ENCODE measurements around the gene FAM124A. TPM values are rescaled to one million over a fixed set of nuclear protein-coding genes. Genes with fewer than 3 reads are reported as not detected.

The FAM124A gene
- total RNA-seq, 1 experiment from 2014 or later, result 1.1 TPM

DNA sequence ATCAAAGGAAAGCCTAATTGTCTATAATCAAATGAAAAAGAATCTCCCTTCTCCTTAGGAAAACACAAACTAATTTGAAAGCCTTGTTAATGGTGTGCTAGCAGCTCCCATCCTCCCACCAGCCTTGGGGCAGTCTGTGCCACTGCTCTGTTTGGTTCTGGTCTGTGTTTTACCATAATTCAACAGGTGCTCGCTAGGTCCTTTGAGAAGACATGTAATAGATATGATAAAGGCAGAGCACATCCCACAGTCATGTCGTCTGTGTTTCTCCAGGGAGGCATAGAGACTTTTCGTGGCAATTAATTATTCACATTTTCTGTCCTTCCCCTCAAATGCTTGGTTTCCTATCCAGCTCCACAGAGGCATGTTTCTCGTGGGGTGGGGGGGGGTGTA lies 23.8 kb downstream of the FAM124A start:
- H3K4me3 ChIP-seq (ENCODE audit: low read depth in 2 of 2, low read length in 2 of 2), result no peak overlapping the region
- in situ Hi-C loops (cut with HindIII; ENCODE audit: low pct_unique_long_range_greater_than_20kb, low sequenced_read_pairs), result no loop called here
- no peaks in the 10 kb centered on the region for H3K36me3 ChIP-seq (ENCODE audit: control insufficient read depth, insufficient read depth, low read length)
- ATAC-seq (no peak), DNase-seq (ENCODE audit: low read depth, low spot score) (no peak)
- TF ChIP-seq CTCF (IDR thresholded peaks at IDR 0.05) (no peak), SIN3A (IDR thresholded peaks at IDR 0.05; ENCODE audit: borderline replicate concordance, insufficient read depth, low read depth, low read length) (no peak), TCF7L2 (IDR thresholded peaks at IDR 0.05; ENCODE audit: low read depth, low read length) (no peak), POLR2AphosphoS5 (IDR thresholded peaks at IDR 0.05; ENCODE audit: low read depth, low read length) (no peak)
- TF ChIP-seq, protein P1, sequence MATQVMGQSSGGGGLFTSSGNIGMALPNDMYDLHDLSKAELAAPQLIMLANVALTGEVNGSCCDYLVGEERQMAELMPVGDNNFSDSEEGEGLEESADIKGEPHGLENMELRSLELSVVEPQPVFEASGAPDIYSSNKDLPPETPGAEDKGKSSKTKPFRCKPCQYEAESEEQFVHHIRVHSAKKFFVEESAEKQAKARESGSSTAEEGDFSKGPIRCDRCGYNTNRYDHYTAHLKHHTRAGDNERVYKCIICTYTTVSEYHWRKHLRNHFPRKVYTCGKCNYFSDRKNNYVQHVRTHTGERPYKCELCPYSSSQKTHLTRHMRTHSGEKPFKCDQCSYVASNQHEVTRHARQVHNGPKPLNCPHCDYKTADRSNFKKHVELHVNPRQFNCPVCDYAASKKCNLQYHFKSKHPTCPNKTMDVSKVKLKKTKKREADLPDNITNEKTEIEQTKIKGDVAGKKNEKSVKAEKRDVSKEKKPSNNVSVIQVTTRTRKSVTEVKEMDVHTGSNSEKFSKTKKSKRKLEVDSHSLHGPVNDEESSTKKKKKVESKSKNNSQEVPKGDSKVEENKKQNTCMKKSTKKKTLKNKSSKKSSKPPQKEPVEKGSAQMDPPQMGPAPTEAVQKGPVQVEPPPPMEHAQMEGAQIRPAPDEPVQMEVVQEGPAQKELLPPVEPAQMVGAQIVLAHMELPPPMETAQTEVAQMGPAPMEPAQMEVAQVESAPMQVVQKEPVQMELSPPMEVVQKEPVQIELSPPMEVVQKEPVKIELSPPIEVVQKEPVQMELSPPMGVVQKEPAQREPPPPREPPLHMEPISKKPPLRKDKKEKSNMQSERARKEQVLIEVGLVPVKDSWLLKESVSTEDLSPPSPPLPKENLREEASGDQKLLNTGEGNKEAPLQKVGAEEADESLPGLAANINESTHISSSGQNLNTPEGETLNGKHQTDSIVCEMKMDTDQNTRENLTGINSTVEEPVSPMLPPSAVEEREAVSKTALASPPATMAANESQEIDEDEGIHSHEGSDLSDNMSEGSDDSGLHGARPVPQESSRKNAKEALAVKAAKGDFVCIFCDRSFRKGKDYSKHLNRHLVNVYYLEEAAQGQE (IDR thresholded peaks at IDR 0.05; ENCODE audit: insufficient read depth in 1 of 2, low read depth in 2 of 2, low read length in 1 of 2), result no peak
- BruUV-seq (replicated peaks), result no TSS peak
- intact Hi-C loops (cut with micrococcal nuclease; ENCODE audit: unreplicated experiment), result no loop called here
- no peaks in the 10 kb centered on the region for H3K27me3 ChIP-seq (ENCODE audit: control insufficient read depth, insufficient read depth, low read length)
- CTCF ChIA-PET, result no interaction called here
- no peaks in the 10 kb centered on the region for H3K9me3 ChIP-seq (ENCODE audit: control insufficient read depth, insufficient read depth, low read depth, low read length)
- H3K4me1 ChIP-seq (ENCODE audit: control insufficient read depth, insufficient read depth, low read length), result no peaks in the 10 kb centered on the region
- H3K27ac ChIP-seq (ENCODE audit: low read length), result no peak overlapping the region
- POLR2A ChIA-PET, result no interaction called here

GRCh38 chr13:51246418-51247277 lies 24.4 kb downstream of the FAM124A start:
- H3K9me3 ChIP-seq (ENCODE audit: control insufficient read depth, insufficient read depth, low read depth, low read length), result no peaks in the 10 kb centered on the region
- no peak for DNase-seq (ENCODE audit: low read depth, low spot score)
- ChIA-PET POLR2A (no interaction called here), CTCF (no interaction called here)
- TF ChIP-seq SIN3A (IDR thresholded peaks at IDR 0.05; ENCODE audit: borderline replicate concordance, insufficient read depth, low read depth, low read length) (no peak), TCF7L2 (IDR thresholded peaks at IDR 0.05; ENCODE audit: low read depth, low read length) (no peak), POLR2AphosphoS5 (IDR thresholded peaks at IDR 0.05; ENCODE audit: low read depth, low read length) (no peak), CTCF (IDR thresholded peaks at IDR 0.05) (no peak)
- TF ChIP-seq, protein P1 (IDR thresholded peaks at IDR 0.05; ENCODE audit: insufficient read depth in 1 of 2, low read depth in 2 of 2, low read length in 1 of 2), result no peak
- no peak overlapping the region for H3K4me3 ChIP-seq (ENCODE audit: low read depth in 2 of 2, low read length in 2 of 2)
- intact Hi-C loops (cut with micrococcal nuclease; ENCODE audit: unreplicated experiment), result no loop called here
- H3K36me3 ChIP-seq (ENCODE audit: control insufficient read depth, insufficient read depth, low read length), result no peaks in the 10 kb centered on the region
- ATAC-seq, result no peak
- in situ Hi-C loops (cut with HindIII; ENCODE audit: low pct_unique_long_range_greater_than_20kb, low sequenced_read_pairs), result no loop called here
- H3K27me3 ChIP-seq (ENCODE audit: control insufficient read depth, insufficient read depth, low read length), result no peaks in the 10 kb centered on the region
- H3K4me1 ChIP-seq (ENCODE audit: control insufficient read depth, insufficient read depth, low read length), result no peaks in the 10 kb centered on the region
- no peak overlapping the region for H3K27ac ChIP-seq (ENCODE audit: low read length)
- BruUV-seq (replicated peaks), result no TSS peak

All from Panc1 (cell line).